OCI-LY7 (cell line): ENCODE measurements around the gene LAMA4.

Experiments used
- CTCF ChIP-seq: fragments of 200-600 bp; sonication (generic); conservative IDR thresholded peaks from 2 replicates; pipeline ENCODE4 v1.5.1; 2014; ENCODE audit warnings: mild to moderate bottlenecking, antibody characterized with exemption, low read length, moderate library complexity, mixed read lengths
- EZH2phosphoT487 ChIP-seq: fragments of 200-600 bp; sonication (generic); IDR thresholded peaks from 2 replicates; pipeline ENCODE4 v1.6.1; 2018; ENCODE audit warnings: low read depth, borderline replicate concordance, mild to moderate bottlenecking, mixed run types, antibody characterized with exemption, low read length, moderate library complexity, mixed read lengths

GRCh38 chr6:112296694-112297093 is 42.3 kb upstream of the LAMA4 start:
- TF ChIP-seq CTCF: no peak
- TF ChIP-seq EZH2phosphoT487: no peak
